ENCODE results near the gene NDUFV1. TPM values are rescaled to one million over a fixed set of nuclear protein-coding genes. Genes with fewer than 3 reads are reported as not detected.
A peak's percentile ranks its signal among the peaks of the same experiment; 100 is the strongest.

Gene NDUFV1
- 203 and 251 TPM in 2 replicates for total RNA-seq (2014; rRNA removed; shearing (Covaris generic))

- peak; percentile 90 for DNase-seq (ENCODE audit: low read depth)
Observed at GRCh38 chr11:67606492-67607295, at the start of gene NDUFV1. TSS of gene NDUFV1 (plus strand) at chr11:67606936. CDS start at chr11:67607005, 69 bp downstream.

GRCh38 chr11:67558084-67558772 is 48.5 kb upstream of the NDUFV1 start:
- DNase-seq (ENCODE audit: low read depth), result no peak

GRCh38 chr11:67561971-67562619 is 44.6 kb upstream of the NDUFV1 start:
- no peak for DNase-seq (ENCODE audit: low read depth)

- no peak for DNase-seq (ENCODE audit: low read depth)
Observed at GRCh38 chr11:67562963-67563704, 43.6 kb upstream of the NDUFV1 start.

GRCh38 chr11:67563705-67564114 is 43.0 kb upstream of the NDUFV1 start:
- DNase-seq (ENCODE audit: low read depth), result peak; percentile 76

DNA sequence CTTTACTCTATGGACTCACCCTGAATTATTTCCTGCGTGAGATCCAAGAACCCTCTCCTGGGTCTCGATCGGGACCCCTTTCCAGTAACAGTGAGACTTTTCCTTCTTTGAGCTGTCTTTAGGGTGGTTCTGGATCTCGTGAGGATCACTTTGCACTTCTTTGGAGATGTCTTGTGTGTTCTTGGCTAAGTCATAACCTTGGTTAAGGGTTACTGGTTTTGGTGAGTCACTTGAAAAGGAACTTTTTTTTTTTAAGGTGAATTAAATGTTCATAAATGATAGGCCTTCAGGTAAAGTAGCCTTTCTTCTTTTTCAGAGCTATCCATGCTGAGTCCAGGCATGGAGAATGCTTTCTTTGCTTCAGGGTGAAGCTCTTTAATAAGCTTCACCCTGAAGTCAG is 42.5 kb upstream of the NDUFV1 start:
- no peak for DNase-seq (ENCODE audit: low read depth)

- DNase-seq (ENCODE audit: low read depth), result no peak
Observed at GRCh38 chr11:67571443-67571842, 35.3 kb upstream of the NDUFV1 start.

- no peak for DNase-seq (ENCODE audit: low read depth)
Observed at GRCh38 chr11:67572305-67572704, 34.4 kb upstream of the NDUFV1 start.

GRCh38 chr11:67572747-67573419 is 33.9 kb upstream of the NDUFV1 start:
- peak; percentile 61 for DNase-seq (ENCODE audit: low read depth)

DNA sequence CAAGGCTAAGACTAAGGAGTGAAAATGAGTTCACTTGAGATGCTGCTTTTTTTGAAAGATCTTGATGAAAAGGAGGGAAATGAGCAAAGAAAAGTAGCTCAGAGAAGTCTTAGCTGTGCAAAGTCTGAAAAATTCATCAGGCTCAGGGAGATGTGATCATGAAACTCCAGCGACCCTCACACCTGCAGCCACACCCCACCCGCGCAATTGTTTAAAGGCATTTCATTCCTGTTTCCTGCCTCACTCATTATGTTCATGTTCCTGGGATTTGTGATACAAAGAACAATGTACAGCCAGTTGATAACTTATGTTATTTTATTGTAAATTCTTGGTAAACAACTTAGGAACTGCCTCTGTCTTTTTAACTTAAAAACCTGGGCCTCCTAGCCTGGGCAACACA is 31.8 kb upstream of the NDUFV1 start:
- DNase-seq (ENCODE audit: low read depth), result no peak

- DNase-seq (ENCODE audit: low read depth), result no peak
Observed at GRCh38 chr11:67576735-67577475, 29.8 kb upstream of the NDUFV1 start.

DNA sequence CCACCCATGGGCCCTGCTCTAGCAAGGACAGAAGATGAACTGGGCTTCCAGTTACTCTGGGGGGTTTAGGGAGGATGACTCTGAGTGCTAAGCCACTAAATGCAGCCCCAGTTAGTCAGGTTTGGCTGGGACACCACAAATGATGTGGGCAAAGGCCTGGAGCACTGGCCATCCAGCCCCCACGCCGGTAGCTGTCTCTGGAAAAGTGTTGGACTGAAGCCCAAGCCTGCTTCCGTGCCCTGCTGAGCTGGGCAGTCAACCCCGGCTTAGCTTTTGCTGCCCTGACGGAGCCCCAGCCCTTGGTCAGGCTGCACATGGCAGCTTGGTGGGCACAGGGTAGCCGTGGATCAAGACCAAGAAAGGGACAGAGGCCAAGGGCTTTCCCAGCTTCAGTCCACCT is 28.8 kb upstream of the NDUFV1 start:
- DNase-seq (ENCODE audit: low read depth), result no peak

DNA sequence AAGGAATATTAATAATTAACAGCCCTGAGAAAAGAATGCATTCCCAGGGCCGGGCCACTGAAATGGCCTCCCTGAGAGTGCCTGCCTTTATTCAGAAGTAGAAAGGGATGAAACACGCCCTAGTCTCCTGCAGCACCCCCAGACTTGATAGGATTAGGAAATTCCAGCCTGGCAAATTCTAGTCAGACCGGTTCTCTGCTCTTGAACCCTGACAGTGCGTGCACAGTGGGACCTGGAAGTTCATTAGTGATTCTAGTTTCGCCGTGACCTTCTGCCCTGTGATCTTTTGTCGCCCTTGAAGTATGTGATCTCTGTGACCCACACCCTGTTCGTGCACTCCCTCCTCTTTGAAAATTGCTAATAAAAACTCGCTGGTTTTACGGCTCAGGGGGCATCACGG is 25.3 kb upstream of the NDUFV1 start:
- no peak for DNase-seq (ENCODE audit: low read depth)

DNA sequence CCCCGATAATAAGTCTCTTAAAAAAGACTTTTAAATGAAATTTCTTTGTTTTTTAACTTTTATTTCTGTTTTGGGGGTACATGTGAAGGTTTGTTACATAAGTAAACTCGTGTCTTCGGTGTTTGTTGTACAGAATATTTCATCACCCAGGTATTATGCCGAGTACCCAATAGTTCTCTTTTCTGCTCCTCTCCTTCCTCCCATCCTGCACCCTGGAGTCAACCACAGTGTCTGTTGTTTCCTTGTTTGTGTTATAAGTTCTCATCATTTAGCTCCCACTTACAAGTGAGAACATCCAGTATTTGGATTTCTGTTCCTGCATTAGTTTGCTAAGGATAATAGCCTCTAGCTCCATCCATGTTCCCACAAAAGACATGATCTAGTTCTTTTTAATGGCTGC is 24.7 kb upstream of the NDUFV1 start:
- DNase-seq (ENCODE audit: low read depth), result no peak

DNA sequence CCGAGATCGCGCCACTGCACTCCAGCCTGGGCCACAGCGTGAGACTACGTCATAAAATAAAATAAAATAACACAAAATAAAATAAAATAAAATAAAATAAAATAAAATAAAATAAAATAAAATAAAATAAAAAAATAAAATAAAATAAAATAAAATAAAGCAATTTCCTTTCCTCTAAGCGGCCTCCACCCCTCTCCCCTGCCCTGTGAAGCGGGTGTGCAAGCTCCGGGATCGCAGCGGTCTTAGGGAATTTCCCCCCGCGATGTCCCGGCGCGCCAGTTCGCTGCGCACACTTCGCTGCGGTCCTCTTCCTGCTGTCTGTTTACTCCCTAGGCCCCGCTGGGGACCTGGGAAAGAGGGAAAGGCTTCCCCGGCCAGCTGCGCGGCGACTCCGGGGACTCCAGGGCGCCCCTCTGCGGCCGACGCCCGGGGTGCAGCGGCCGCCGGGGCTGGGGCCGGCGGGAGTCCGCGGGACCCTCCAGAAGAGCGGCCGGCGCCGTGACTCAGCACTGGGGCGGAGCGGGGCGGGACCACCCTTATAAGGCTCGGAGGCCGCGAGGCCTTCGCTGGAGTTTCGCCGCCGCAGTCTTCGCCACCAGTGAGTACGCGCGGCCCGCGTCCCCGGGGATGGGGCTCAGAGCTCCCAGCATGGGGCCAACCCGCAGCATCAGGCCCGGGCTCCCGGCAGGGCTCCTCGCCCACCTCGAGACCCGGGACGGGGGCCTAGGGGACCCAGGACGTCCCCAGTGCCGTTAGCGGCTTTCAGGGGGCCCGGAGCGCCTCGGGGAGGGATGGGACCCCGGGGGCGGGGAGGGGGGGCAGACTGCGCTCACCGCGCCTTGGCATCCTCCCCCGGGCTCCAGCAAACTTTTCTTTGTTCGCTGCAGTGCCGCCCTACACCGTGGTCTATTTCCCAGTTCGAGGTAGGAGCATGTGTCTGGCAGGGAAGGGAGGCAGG is 23.2 kb upstream of the NDUFV1 start, which contains the start of gene GSTP1:
Gene GSTP1 (plus strand): TSS at position 566 of the 958 bp plus-strand sequence. CDS start 32 bp downstream, at position 598.
- DNase-seq (ENCODE audit: low read depth), result peak; percentile 89

GRCh38 chr11:67584205-67584880 is 22.4 kb upstream of the NDUFV1 start:
- DNase-seq (ENCODE audit: low read depth), result peak; percentile 62

- no peak for DNase-seq (ENCODE audit: low read depth)
Observed at GRCh38 chr11:67584881-67585873, 21.6 kb upstream of the NDUFV1 start.

Data from RPMI7951 (cell line).